Middle frontal gyrus (tissue), 1 donor: ENCODE measurements around the gene LTB.

Source experiments
- DNase-seq: peaks from one replicate; pipeline ENCODE4 v3.0.0-alpha.2; 2015; ENCODE audit warnings: low spot score; ENCODE audit errors: extremely low spot score

The LTB gene, protein sequence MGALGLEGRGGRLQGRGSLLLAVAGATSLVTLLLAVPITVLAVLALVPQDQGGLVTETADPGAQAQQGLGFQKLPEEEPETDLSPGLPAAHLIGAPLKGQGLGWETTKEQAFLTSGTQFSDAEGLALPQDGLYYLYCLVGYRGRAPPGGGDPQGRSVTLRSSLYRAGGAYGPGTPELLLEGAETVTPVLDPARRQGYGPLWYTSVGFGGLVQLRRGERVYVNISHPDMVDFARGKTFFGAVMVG

DNA sequence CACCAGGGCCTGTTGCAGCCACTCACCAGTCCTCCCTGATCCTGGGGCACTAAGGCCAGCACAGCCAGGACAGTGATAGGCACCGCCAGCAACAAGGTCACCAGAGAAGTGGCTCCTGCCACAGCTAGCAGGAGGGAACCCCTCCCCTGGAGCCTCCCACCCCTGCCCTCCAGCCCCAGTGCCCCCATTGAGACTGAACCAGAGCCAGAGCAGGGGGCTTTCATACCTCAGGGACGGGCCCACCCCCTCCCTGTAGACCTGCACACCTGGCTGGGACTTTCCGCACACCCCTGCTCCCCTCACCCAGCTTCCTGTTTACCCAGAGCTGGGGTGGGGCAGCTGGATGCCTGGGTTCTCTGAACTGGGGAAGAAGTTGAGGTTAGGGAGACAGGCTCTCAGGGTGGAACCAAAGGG lies at the start of gene LTB:
LTB (minus strand) TSS at position 195 of the 414 bp plus-strand sequence; CDS start at position 188, 7 bp downstream.
- DNase-seq = no peak

DNA sequence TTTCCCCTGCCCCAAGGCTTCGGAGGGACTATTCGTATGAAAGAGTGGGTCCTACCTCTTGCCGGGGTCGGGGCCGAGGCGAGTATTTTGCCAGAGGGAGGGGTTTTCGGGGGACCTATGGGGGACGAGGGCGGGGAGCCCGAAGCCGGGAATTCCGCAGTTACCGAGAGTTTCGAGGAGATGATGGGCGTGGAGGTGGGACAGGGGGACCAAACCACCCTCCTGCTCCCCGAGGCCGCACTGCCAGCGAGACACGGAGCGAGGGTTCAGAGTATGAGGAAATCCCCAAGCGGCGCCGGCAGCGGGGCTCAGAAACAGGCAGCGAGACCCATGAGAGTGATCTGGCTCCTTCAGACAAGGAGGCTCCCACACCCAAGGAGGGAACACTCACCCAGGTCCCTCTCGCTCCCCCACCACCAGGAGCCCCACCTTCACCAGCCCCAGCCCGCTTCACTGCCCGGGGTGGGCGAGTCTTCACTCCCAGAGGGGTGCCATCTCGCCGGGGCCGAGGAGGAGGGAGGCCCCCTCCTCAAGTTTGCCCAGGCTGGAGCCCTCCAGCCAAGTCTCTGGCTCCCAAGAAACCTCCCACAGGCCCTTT lies 49.6 kb upstream of the LTB start:
- no peak for DNase-seq

DNA sequence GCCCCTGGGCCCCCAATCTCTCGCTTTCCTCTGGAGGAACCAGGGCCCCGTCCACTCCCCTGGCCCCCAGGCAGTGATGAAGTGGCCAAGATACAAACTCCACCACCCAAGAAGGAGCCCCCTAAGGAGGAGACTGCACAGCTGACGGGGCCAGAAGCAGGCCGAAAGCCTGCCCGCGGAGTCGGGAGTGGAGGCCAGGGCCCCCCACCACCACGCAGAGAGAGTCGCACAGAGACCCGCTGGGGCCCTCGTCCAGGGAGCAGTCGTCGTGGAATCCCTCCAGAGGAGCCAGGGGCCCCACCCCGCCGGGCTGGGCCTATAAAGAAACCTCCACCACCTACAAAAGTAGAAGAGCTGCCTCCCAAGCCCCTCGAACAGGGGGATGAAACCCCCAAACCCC lies 49.0 kb upstream of the LTB start:
- no peak for DNase-seq

DNA sequence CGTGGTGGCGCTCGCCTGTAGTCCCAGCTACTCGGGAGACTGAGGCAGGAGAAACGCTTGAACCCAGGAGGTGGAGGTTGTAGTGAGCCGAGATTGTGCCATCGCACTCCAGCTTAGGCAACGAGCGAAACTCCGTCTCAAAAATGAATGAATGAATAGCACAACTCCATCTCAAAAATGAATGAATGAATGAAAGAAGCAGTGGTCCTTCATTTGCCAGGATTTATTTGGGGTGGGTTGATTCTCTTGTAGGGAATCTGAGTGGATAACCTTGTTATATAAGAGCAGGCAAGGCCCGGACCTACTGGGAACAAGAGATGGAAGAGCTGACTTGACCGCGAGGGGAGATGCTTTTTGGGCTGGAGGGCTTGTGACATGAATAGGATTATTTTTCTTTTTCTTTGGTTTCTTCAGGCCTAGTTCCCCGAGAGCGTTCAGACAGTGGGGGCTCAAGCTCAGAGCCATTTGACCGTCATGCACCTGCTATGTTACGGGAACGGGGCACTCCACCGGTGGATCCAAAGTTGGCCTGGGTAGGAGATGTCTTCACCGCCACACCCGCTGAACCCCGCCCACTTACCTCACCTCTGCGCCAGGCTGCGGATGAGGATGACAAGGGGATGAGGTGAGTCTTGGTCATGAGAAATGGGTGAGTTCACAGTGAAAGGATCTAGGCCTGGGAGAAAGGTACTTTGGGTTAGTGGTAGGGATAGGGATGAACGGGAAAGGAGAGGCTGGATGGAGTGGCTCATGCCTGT lies 48.1 kb upstream of the LTB start:
- no peak for DNase-seq

DNA sequence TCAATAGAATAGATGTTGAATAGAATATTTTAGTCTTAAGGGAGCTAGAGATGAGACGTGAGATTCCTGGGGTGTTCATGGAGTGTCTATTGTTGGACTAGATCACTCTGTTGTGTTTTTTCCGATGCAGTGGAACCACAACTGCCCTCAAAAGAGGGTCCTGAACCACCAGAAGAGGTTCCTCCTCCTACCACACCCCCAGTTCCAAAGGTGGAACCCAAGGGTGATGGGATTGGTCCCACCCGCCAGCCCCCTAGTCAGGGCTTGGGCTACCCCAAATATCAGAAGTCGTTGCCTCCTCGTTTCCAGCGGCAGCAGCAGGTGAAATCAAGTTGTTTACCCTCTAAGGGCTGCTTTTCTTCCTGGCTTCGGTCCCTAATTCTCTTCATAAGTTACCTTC lies 46.8 kb upstream of the LTB start:
- no peak for DNase-seq

DNA sequence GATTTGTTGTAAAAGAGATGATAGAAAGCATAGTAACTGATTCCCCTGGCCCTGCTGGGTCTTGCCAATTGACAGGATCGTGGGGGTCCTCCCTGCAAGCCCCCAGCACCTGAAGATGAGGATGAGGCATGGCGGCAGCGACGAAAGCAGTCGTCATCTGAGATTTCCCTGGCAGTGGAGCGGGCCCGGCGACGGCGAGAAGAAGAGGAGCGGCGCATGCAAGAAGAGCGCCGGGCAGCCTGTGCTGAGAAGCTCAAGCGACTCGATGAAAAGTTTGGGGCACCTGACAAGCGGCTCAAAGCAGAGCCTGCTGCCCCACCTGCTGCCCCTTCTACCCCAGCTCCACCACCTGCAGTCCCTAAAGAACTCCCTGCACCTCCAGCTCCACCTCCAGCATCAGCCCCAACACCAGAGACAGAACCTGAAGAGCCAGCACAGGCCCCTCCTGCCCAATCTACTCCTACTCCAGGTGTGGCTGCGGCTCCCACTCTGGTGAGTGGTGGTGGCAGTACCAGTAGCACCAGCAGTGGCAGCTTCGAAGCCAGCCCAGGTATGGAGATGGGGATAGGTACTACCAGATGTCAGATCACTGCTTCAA lies 45.6 kb upstream of the LTB start:
- no peak for DNase-seq

DNA sequence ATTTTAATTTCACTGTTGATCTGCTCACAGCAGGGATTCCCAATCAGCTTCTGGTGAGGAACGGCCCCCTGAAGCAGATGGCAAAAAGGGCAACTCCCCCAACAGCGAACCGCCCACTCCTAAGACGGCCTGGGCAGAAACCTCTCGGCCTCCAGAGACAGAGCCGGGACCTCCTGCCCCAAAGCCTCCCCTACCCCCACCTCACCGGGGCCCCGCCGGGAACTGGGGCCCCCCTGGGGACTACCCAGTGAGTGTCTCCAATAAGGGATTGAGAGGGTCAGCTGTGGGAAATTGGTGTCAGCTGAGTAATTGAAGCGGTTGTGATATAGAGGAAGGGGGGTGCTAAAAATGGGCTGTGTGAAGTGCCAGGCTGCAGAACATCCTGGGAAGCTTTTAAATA lies 44.7 kb upstream of the LTB start:
- no peak for DNase-seq

DNA sequence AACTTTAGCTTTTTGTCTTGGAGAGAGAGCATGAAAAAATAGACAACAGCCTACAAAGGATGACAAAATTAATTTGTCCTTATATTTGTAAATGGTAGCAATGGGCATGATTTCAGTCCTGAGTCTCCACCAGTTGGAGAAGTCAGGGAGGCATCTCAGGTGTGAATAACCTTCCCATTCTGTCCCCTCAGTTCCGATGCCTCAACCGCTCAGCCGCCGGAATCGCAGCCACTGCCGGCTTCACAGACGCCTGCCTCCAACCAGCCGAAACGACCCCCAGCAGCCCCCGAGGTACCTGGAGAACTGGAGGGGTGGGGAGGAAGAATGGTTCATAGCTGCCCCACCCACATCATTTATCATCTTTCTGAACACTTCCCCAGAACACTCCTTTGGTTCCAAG lies 41.8 kb upstream of the LTB start:
- DNase-seq = no peak

DNA sequence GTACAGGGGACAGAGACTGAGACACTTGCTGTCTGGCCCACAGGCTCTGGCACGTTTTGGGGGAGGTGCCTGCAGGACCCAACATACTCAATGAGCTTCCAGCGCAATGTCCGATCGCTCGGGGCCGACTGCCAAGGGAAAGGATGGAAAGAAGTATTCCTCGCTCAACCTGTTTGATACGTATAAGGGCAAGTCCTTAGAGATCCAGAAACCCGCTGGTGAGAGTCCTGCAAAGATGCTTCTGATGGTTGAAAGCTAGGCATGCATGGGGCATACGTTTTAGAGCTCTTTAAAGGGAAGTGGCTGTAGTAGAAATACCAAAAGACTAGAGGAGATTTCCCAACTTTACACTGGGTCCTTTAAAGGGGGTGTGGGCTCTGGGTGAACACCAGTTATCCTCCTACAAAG lies 40.5 kb upstream of the LTB start:
- DNase-seq = no peak

DNA sequence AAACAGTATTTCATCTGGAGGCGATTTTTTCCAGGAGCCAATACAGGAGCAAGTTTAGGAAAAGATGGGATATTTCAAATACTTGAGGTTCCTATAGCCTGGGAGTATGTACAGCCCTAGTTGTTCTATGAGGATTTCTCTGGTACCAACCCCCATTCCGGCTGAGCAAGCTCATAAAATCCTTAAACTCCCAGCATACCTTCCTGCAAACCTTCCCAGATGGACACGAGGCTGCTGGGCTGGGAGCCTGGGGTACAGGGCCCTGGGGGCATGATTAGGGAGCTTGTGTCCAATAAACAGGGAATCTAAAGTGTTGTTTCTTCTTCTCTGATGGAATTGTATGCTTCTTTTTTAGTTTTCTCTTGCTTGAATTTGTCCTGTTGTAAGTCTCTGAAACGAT lies 39.8 kb upstream of the LTB start:
- DNase-seq = no peak

DNA sequence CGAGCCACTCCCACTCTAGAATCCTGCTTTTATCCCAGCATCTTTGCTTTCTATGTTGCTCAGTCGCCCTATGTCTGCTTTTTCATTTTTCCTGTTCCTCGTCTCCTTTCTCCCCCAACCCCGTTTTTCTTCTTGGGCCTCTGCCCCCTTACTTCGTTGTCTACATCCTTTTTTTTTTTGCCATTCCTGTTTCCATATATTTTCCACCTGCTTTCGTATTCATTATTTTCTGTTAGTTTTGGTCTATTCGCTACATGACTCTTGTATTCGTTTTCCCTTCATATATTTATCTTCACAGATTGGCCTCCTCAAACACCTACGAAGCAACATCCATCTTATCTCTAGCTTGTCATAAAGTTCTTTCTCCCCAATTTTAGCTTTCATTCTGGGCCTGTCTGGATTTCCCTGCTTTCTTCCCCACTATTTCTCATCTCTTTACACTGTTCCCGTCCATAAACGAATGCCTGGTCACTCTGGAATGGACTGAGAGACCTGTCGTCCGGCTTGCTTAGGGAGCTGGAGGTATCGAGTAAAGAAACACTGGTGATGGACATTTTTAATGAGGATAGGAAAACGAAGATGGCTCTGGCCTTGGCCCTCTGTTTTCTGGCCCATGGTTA lies 39.2 kb upstream of the LTB start:
- no peak for DNase-seq

DNA sequence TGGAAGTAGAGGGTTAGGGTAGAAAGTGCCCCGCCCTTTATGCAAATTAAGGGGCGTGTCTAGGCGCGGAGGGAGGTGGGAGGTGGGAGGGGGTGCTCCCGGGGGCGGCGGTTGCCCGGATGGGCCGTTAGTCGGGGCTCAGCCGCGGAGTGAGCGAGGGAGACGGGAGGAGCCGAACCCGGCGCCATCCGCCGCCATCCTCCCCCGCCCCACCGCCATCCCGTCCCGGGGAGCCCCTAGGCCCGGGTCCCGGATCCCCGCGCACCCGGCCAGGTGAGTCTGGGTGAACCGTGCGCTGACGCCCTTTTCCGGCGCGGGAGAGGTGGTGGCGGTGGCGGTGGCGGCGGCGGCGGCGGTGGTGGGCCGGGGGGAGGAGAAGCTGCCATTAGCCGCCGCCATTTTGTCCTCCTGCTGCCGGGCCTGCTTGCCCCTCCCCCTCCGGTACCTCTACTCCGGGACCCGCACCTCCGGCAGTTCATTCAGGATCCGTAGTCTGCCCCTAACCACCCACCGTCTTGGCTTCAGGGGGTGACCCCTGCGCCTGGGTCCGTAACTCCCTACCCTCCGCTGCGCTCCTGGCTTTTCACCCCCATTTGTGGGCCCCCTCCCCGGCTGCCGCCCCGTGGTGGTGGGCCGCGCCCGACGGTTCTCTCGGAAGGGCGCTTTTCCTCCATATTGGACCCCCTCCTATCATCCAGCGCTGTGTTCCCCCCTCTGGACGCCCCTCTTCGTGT lies 38.5 kb upstream of the LTB start, which contains the start of gene PRRC2A:
PRRC2A (plus strand) TSS at position 130 of the 734 bp plus-strand sequence. CDS start 2,075 bp downstream, outside the sequence.
- peak; percentile 26 for DNase-seq

DNA sequence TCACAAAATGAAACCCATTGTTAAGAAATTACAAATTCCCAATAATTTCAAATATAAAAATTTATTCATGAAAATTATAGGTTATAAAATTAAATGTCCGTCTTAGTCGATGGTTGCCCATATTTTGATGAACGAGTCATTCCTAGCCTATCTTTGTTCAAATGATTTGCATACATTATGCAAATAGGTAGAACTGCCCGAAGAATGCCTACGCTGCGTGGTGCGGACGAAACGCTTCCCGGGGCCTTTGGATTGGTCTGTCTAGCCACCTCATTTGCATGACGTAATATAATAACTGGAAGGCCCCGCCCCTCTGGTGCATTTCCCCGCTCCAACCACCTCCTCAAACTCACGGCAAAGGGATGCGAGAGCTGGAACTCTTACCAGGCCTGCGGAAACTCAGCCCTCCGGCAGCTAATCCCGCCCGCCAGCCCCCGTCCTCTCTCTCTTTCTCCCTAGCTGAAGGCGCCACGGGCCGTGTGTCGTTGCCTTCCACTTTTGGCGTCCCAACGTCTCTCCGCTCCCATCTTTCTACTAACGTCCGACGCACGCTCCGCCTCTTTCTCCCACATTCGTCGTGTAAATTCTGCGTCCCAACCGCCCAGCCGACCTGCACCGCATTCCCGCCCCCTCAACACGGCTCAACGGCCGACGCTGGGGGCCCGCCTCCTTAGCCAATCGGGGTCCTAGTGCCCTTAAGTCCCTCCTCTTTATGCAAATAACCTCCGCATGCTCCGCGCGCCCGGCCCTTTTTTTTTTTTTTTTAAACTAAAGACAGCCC lies 37.8 kb upstream of the LTB start:
- DNase-seq = peak; percentile 97

DNA sequence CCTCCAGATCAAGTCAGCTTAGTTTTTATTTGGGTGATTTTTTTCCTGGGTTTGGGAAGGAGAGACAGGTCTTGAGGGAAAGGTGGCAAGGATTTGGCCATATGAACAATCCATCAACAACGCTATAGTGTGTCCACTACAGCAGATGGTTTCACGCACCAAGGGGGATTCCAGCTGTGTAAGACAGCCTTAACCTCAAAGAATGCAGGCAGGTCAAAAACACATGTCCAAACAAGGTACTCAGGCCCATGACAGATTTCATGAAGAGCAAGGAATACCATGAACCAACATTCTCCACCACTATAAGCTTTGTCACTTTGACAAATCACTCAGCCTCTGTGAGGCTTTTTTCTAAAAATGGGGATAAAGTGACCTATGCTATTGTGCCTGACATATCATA lies 34.8 kb upstream of the LTB start:
- DNase-seq = no peak

DNA sequence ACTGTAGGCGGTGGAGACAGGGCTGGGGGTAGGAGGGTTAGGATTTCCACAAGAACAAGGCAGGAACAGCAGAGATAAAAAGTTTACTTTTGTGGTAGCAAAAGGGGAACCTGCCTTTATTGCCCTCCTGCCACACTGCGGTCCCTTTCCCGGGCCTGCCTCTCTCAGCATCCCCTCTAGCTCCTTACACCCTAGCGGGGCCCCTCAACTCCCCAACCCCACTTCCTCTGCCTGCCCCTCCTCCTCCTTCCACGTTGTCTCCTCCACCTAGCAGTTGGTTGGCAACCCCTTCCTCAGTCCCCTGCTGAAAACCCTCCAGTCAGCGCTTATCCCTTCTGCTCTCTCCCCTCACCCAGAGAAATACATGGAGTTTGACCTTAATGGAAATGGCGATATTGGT lies 33.5 kb upstream of the LTB start:
- no peak for DNase-seq

DNA sequence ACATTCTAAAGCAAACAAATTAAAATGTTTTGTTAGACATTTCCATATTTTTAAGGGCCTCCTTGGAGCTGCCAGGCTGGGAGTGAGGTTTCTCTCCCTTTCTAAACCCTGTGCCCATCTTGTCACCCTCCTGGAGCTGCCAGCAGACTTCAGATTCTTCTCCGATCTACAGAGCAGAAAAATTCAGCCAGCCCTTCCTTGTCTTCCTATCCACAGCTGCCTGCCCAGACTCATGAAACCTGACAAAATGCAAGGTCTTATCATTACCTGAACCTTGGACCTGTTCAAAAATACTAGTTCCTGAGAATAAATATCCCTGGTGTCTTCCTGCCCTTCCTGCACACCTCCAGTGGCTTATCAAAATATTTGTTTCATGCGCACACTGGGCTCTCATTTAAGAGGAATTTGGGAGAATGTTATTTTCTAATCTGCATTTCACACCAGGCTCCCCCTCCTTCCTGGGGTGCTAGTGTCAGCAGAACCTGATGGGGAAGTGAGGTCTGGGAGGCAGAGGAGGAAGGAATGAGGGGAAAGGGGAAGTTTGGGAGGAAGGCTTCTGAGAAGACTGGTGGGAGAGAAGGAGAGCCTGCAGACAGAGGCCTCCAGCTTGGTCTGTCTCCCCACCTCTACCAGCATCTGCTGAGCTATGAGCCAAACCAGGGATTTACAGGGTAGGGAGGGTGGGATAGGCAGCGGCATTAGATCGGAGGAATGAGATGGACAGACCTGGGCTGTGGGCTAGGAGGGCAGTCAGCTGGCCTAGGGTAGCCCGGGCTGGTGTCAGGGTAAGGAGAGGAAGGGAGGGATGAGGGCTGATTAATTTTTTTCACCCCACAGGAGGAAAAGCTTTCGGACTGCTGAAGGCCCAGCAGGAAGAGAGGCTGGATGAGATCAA lies 32.7 kb upstream of the LTB start, which contains the start of gene AIF1:
AIF1 (plus strand) TSS at position 551 of the 895 bp plus-strand sequence; CDS start at position 647, 96 bp downstream.
- DNase-seq = no peak

DNA sequence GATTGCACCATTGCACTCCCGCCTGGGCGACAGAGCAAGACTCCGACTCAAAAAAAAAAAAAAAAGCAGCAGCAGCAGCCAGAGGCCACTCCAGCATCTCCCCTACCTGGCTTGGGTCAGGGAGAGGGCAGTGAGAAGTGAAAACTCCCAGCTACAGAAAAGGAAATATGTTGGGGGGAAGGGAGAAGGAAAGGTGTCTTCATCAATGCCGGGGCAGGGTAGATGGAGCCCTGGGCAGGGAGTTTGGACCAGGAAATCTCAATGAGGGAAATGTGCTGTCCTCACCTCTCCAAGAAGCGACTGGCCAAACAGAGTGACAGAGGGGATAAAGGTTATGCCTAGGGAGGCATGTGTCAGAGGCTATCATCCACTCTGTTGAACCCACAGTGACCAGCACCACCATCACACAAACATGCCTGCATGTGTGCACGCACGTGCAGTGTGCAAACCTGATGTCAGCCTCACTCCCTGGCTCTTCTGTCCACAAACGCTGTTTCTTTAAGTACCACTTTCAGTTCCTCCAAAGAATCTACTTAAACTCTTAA lies 31.9 kb upstream of the LTB start:
- no peak for DNase-seq

DNA sequence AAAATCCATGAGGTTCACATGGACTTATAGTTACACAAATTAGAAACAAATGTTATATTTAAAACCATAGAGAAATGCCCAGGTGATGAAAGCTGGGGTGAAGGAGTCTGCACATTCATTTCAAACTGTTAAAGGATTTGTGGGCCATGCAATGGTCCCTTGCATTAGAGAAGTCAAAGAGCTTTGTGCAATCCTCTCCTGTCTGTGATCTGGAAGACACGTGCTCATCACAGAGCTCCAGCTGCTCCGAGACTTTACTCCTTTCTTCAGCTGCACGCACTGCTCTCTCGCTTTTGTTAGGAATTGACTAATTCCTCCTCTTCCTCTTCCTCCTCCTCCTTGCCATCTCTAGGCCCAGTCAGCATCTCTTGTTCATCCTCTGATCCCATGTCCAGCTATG lies 28.7 kb upstream of the LTB start:
- DNase-seq = no peak
